Measurements from ENCODE around the gene INPP5F. TPM values are rescaled to one million over a fixed set of nuclear protein-coding genes. Genes with fewer than 3 reads are reported as not detected.

Gene INPP5F
- total and polyA plus RNA-seq, 2 donors (not counting 1 experiment from before 2014, with no cell fraction given) = 11.2 to 37.5 TPM

DNA sequence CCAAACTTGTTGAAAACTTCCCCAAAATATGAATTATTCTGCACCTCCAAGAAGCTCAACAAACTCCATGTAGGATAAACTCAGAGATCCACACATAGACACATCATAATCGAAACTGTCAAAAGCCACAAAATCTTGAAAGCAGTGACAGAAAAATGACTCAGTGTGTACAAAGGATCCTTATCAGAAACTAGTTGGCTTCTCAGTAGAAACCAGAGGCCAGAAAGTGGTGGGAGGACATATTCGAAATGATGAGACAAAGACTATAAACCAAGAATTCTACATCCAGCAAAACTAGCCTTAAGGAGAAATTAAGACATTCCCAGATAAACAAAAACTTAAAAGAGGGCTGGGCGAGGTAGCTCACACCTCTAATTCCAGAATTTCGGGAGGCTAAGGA is 108.3 kb downstream of the INPP5F start:
- Histone ChIP-seq H4K20me1 (ENCODE audit: control insufficient read depth, insufficient read depth, low read length, poor library complexity, severe bottlenecking) (no peaks in the 10 kb centered on the region), H3K79me2 (ENCODE audit: control insufficient read depth, insufficient read depth, low read length) (no peaks in the 10 kb centered on the region), H3K27ac (ENCODE audit: low read length in 2 of 2) (no peak overlapping the region), H3K27me3 (replicated peaks in 1 of 4; ENCODE audit: control extremely low read depth in 1 of 4, control insufficient read depth in 3 of 4, insufficient read depth in 4 of 4, low read length in 3 of 4) (no peaks in the 10 kb centered on the region), H2AFZ (ENCODE audit: insufficient read depth, low read depth, low read length, poor library complexity, severe bottlenecking) (no peak overlapping the region), H3K4me3 (ENCODE audit: control extremely low read depth in 1 of 5, extremely low read depth in 1 of 5, insufficient read depth in 1 of 5, low read depth in 2 of 5, low read length in 4 of 5) (no peak overlapping the region), H3K36me3 (replicated peaks in 1 of 2; ENCODE audit: control extremely low read depth in 1 of 2, control insufficient read depth in 1 of 2, extremely low read depth in 1 of 2, insufficient read depth in 2 of 2, low read length in 1 of 2) (peaks cover 25 to 90% of the 10 kb centered on the region in 2 experiments), H3K4me1 (ENCODE audit: control insufficient read depth in 2 of 2, insufficient read depth in 2 of 2, low read length in 2 of 2) (no peaks in the 10 kb centered on the region), H3K9me3 (ENCODE audit: control extremely low read depth in 1 of 3, control insufficient read depth in 2 of 3, insufficient read depth in 1 of 3, low read length in 2 of 3) (no peaks in the 10 kb centered on the region), H3K9ac (ENCODE audit: low read length) (no peak overlapping the region), H3K4me2 (replicated peaks; ENCODE audit: low read depth, low read length, poor library complexity, severe bottlenecking) (no peak overlapping the region)
- ChIA-PET POLR2A (no interaction called here), CTCF (interaction anchor here (0.9 to 4.3 kb wide), 2 partner anchors 25 to 147 kb away, joined by 3 to 14 read pairs; no protein-coding TSS in a partner anchor)
- intact Hi-C loops (cut with micrococcal nuclease) = no loop called here
- no peaks in the 10 kb centered on the region for H3K4me1 Mint-ChIP-seq
- no peak for DNase-seq
- no peak overlapping the region for H3K4me3 Mint-ChIP-seq
- peak overlapping the region; percentile 1 for H3K27ac Mint-ChIP-seq
- H3K27me3 Mint-ChIP-seq = no peaks in the 10 kb centered on the region
- no peak for ATAC-seq (ENCODE audit: low read depth)
- no peaks in the 10 kb centered on the region for H3K9me3 Mint-ChIP-seq (ENCODE audit: insufficient read depth)
- no peak for TF ChIP-seq EZH2 (IDR thresholded peaks at IDR 0.05; ENCODE audit: borderline replicate concordance, insufficient read depth, low read depth, low read length, poor library complexity, severe bottlenecking)
- TF ChIP-seq, protein P1, sequence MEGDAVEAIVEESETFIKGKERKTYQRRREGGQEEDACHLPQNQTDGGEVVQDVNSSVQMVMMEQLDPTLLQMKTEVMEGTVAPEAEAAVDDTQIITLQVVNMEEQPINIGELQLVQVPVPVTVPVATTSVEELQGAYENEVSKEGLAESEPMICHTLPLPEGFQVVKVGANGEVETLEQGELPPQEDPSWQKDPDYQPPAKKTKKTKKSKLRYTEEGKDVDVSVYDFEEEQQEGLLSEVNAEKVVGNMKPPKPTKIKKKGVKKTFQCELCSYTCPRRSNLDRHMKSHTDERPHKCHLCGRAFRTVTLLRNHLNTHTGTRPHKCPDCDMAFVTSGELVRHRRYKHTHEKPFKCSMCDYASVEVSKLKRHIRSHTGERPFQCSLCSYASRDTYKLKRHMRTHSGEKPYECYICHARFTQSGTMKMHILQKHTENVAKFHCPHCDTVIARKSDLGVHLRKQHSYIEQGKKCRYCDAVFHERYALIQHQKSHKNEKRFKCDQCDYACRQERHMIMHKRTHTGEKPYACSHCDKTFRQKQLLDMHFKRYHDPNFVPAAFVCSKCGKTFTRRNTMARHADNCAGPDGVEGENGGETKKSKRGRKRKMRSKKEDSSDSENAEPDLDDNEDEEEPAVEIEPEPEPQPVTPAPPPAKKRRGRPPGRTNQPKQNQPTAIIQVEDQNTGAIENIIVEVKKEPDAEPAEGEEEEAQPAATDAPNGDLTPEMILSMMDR (IDR thresholded peaks at IDR 0.05) = no peak
- 91% methylated on average over 4 of the region's 4 CpGs for WGBS (ENCODE audit: insufficient coverage)

DNA sequence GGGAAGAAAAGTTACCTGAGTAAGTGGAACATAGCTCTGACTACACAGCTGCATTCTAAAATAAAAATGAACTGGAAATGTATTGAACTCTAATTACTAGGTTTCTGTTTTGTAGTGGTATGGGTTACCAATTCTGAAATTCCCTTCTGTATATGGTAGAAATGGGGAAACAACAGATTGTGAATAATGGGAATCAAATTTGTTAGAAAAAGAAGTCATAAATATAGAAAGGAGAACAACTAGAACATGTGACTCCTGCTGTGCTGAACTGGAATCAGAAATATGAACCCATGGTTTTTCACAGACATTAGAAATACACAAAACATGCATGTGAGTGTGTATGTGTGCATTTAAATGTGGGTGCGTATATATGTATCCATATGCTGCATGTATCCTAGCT is 119.8 kb downstream of the INPP5F start:
- no peak overlapping the region for H3K27ac Mint-ChIP-seq
- peaks cover 10% of the 10 kb centered on the region for H3K4me1 Mint-ChIP-seq
- TF ChIP-seq, protein P1 (IDR thresholded peaks at IDR 0.05) = no peak
- TF ChIP-seq EZH2 (IDR thresholded peaks at IDR 0.05; ENCODE audit: borderline replicate concordance, insufficient read depth, low read depth, low read length, poor library complexity, severe bottlenecking) = no peak
- ATAC-seq (ENCODE audit: low read depth) (no peak), DNase-seq (no peak)
- H2AFZ ChIP-seq (ENCODE audit: insufficient read depth, low read depth, low read length, poor library complexity, severe bottlenecking) = no peak overlapping the region
- H3K4me3 ChIP-seq (ENCODE audit: control extremely low read depth in 1 of 5, extremely low read depth in 1 of 5, insufficient read depth in 1 of 5, low read depth in 2 of 5, low read length in 4 of 5) = no peak overlapping the region
- intact Hi-C loops (cut with micrococcal nuclease) = no loop called here
- no peak overlapping the region for H3K4me3 Mint-ChIP-seq
- H3K27me3 ChIP-seq (replicated peaks in 1 of 4; ENCODE audit: control extremely low read depth in 1 of 4, control insufficient read depth in 3 of 4, insufficient read depth in 4 of 4, low read length in 3 of 4) = no peaks in the 10 kb centered on the region
- H3K9me3 ChIP-seq (ENCODE audit: control extremely low read depth in 1 of 3, control insufficient read depth in 2 of 3, insufficient read depth in 1 of 3, low read length in 2 of 3) = no peaks in the 10 kb centered on the region
- peaks cover 21 to 76% of the 10 kb centered on the region in 2 experiments for H3K36me3 ChIP-seq (replicated peaks in 1 of 2; ENCODE audit: control extremely low read depth in 1 of 2, control insufficient read depth in 1 of 2, extremely low read depth in 1 of 2, insufficient read depth in 2 of 2, low read length in 1 of 2)
- H3K79me2 ChIP-seq (ENCODE audit: control insufficient read depth, insufficient read depth, low read length) = no peaks in the 10 kb centered on the region
- no peak overlapping the region for H3K27ac ChIP-seq (ENCODE audit: low read length in 2 of 2)
- H3K27me3 Mint-ChIP-seq = no peaks in the 10 kb centered on the region
- no peaks in the 10 kb centered on the region for H3K9me3 Mint-ChIP-seq (ENCODE audit: insufficient read depth)
- POLR2A ChIA-PET = no interaction called here
- no peak overlapping the region for H3K4me2 ChIP-seq (replicated peaks; ENCODE audit: low read depth, low read length, poor library complexity, severe bottlenecking)
- no peak overlapping the region for H3K9ac ChIP-seq (ENCODE audit: low read length)
- H3K4me1 ChIP-seq (ENCODE audit: control insufficient read depth in 2 of 2, insufficient read depth in 2 of 2, low read length in 2 of 2) = peaks cover 4 to 5% of the 10 kb centered on the region in 2 donors
- H4K20me1 ChIP-seq (ENCODE audit: control insufficient read depth, insufficient read depth, low read length, poor library complexity, severe bottlenecking) = no peaks in the 10 kb centered on the region
- CTCF ChIA-PET = interaction anchor here (0.6 to 2.4 kb wide), 2 partner anchors 125 to 159 kb away, joined by 3 to 11 read pairs; no protein-coding TSS in a partner anchor
- no CpG with 5 or more reads among the region's 1 CpG for WGBS (ENCODE audit: insufficient coverage)

All from B cell (primary cell).